VCaP (cell line): ENCODE results near the gene VWA3B.
"Not testable (repeated sequence)": the region's sequence is repeated elsewhere in the genome, so short reads cannot be mapped to it uniquely, and the experiment has no call there.

Source experiments
- H3K27ac ChIP-seq: fragments of 450-650 bp; 2 replicates; pipeline ENCODE4 v1.5.1; 2017
- CTCF ChIP-seq: fragments of 450-650 bp; conservative IDR thresholded peaks from 2 replicates; pipeline ENCODE4 v1.5.1; 2017; ENCODE audit warnings: mild to moderate bottlenecking, moderate library complexity

Gene VWA3B

GRCh38 chr2:98311771-98312545 is 225.0 kb downstream of the VWA3B start:
- TF ChIP-seq CTCF, result no peak
- no peak overlapping the region for H3K27ac ChIP-seq

GRCh38 chr2:98313492-98314250 is 226.7 kb downstream of the VWA3B start:
- H3K27ac ChIP-seq, result no peak overlapping the region
- TF ChIP-seq CTCF, result no peak

GRCh38 chr2:98314251-98314650 is 227.3 kb downstream of the VWA3B start:
- TF ChIP-seq CTCF, result no peak
- no peak overlapping the region for H3K27ac ChIP-seq

- no peak for TF ChIP-seq CTCF
- no peak overlapping the region for H3K27ac ChIP-seq
Measured at GRCh38 chr2:98315957-98316356, 229.0 kb downstream of the VWA3B start.

GRCh38 chr2:98317214-98317613 is 230.2 kb downstream of the VWA3B start:
- no peak for TF ChIP-seq CTCF

GRCh38 chr2:98320171-98320570 is 233.2 kb downstream of the VWA3B start:
- not testable (repeated sequence) for H3K27ac ChIP-seq

More at GRCh38 chr2:98317214-98317613, 230.2 kb downstream of the VWA3B start:
- no peak overlapping the region for H3K27ac ChIP-seq

- no peak overlapping the region for H3K27ac ChIP-seq
- TF ChIP-seq CTCF, result no peak
Measured at GRCh38 chr2:98324181-98324580, 237.2 kb downstream of the VWA3B start.

- H3K27ac ChIP-seq, result no peak overlapping the region
- TF ChIP-seq CTCF, result no peak
Measured at GRCh38 chr2:98327776-98328175, 240.8 kb downstream of the VWA3B start.
